HFFc6 (cell line): ENCODE data around the gene FAM241A. TPM values are rescaled to one million over a fixed set of nuclear protein-coding genes. Genes with fewer than 3 reads are reported as not detected.
"Not testable (repeated sequence)": the region's sequence is repeated elsewhere in the genome, so short reads cannot be mapped to it uniquely, and the experiment has no call there.

Experiments used
- DNase-seq: peaks from one replicate; pipeline ENCODE4 v3.0.0-alpha.2; 2018
- H3K27ac Mint-ChIP-seq: 2 replicates; pipeline ENCODE4 v1.8.0; 2020; ENCODE audit warnings: mild to moderate bottlenecking, mixed read lengths
- H3K27me3 Mint-ChIP-seq: 2 replicates; pipeline ENCODE4 v1.8.0; 2021; ENCODE audit warnings: mild to moderate bottlenecking, moderate library complexity, mixed read lengths; ENCODE audit not compliant: insufficient read depth
- H3K36me3 Mint-ChIP-seq: 2 replicates; pipeline ENCODE4 v1.8.0; 2021; ENCODE audit warnings: low read depth, mixed read lengths
- H3K4me1 Mint-ChIP-seq: 2 replicates; pipeline ENCODE4 v1.8.0; 2020; ENCODE audit warnings: low read depth, mixed read lengths
- H3K4me3 Mint-ChIP-seq: 2 replicates; pipeline ENCODE4 v1.8.0; 2020; ENCODE audit warnings: mild to moderate bottlenecking, moderate library complexity, mixed read lengths
- H3K9me3 Mint-ChIP-seq: 2 replicates; pipeline ENCODE4 v1.8.0; 2020; ENCODE audit warnings: mild to moderate bottlenecking, mixed read lengths
- total RNA-seq, 6 experiments: library from RNA; stranded (reverse); fragmentation: NEBNext Ultra II Directional; extraction: Animal tissue kit (Norgen Biotek cat#: 25700); gene quantifications; 2 replicates in 1 of 6; 3 replicates in 5 of 6; pipeline ENCODE4 v1.2.3, GENCODE V29; 2021
- TF ChIP-seq, protein P1 (sequence below): fragments of 200-600 bp; sonication (generic); IDR thresholded peaks from 2 replicates; pipeline ENCODE4 v1.5.0; 2021; ENCODE audit warnings: antibody characterized with exemption, mild to moderate bottlenecking

The FAM241A gene
- total RNA-seq, 6 experiments from 2014 or later: 0.50 to 0.78 (median 0.57) TPM

GRCh38 chr4:112109360-112110058 is 35.7 kb upstream of the FAM241A start:
- Mint-ChIP-seq H3K36me3 (no peaks in the 10 kb centered on the region), H3K4me3 (no peak overlapping the region), H3K4me1 (peaks cover 28% of the 10 kb centered on the region), H3K27me3 (peaks cover 2% of the 10 kb centered on the region), H3K27ac (no peak overlapping the region), H3K9me3 (no peaks in the 10 kb centered on the region)
- TF ChIP-seq, protein P1, sequence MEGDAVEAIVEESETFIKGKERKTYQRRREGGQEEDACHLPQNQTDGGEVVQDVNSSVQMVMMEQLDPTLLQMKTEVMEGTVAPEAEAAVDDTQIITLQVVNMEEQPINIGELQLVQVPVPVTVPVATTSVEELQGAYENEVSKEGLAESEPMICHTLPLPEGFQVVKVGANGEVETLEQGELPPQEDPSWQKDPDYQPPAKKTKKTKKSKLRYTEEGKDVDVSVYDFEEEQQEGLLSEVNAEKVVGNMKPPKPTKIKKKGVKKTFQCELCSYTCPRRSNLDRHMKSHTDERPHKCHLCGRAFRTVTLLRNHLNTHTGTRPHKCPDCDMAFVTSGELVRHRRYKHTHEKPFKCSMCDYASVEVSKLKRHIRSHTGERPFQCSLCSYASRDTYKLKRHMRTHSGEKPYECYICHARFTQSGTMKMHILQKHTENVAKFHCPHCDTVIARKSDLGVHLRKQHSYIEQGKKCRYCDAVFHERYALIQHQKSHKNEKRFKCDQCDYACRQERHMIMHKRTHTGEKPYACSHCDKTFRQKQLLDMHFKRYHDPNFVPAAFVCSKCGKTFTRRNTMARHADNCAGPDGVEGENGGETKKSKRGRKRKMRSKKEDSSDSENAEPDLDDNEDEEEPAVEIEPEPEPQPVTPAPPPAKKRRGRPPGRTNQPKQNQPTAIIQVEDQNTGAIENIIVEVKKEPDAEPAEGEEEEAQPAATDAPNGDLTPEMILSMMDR: no peak
- peak; percentile 12 for DNase-seq

- peaks cover 28% of the 10 kb centered on the region for H3K4me1 Mint-ChIP-seq
- no peaks in the 10 kb centered on the region for H3K36me3 Mint-ChIP-seq
- DNase-seq: no peak
- H3K4me3 Mint-ChIP-seq: no peak overlapping the region
- peaks cover 2% of the 10 kb centered on the region for H3K27me3 Mint-ChIP-seq
- H3K27ac Mint-ChIP-seq: no peak overlapping the region
- H3K9me3 Mint-ChIP-seq: no peaks in the 10 kb centered on the region
- TF ChIP-seq, protein P1: no peak
Measured at GRCh38 chr4:112110059-112110425, 35.2 kb upstream of the FAM241A start.

GRCh38 chr4:112111306-112111705 is 33.9 kb upstream of the FAM241A start:
- Mint-ChIP-seq H3K4me1 (peaks cover 28% of the 10 kb centered on the region), H3K27ac (no peak overlapping the region), H3K4me3 (no peak overlapping the region), H3K9me3 (no peaks in the 10 kb centered on the region), H3K36me3 (no peaks in the 10 kb centered on the region), H3K27me3 (peaks cover 2% of the 10 kb centered on the region)
- DNase-seq: no peak
- TF ChIP-seq, protein P1: no peak

DNA sequence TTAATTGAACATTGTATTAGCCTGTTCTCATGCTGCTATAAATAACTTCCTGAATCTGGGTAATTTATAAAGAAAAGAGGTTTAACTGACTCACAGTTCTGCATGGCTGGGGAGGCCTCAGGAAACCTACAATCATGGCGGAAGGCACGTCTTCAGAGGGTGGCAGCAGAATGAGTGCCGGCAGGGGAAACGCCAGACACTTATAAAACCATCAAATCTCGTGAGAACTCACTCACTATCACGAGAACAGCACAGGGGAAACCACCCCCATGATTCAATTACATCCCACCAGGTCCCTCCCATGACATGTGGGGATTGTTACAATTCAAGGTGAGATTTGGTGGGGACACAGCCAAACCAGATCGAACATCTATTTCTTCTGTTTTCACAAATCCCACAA is 33.2 kb upstream of the FAM241A start:
- DNase-seq, H3K9me3 Mint-ChIP-seq, H3K27ac Mint-ChIP-seq, H3K27me3 Mint-ChIP-seq, H3K4me3 Mint-ChIP-seq, H3K36me3 Mint-ChIP-seq: not testable (repeated sequence)
- peaks cover 28% of the 10 kb centered on the region for H3K4me1 Mint-ChIP-seq

GRCh38 chr4:112112590-112113170 is 32.6 kb upstream of the FAM241A start:
- H3K27me3 Mint-ChIP-seq: peaks cover 2% of the 10 kb centered on the region
- no peak for DNase-seq
- H3K4me3 Mint-ChIP-seq: no peak overlapping the region
- H3K4me1 Mint-ChIP-seq: peaks cover 28% of the 10 kb centered on the region
- TF ChIP-seq, protein P1: no peak
- H3K27ac Mint-ChIP-seq: no peak overlapping the region
- no peaks in the 10 kb centered on the region for H3K9me3 Mint-ChIP-seq
- H3K36me3 Mint-ChIP-seq: no peaks in the 10 kb centered on the region

GRCh38 chr4:112113864-112114263 is 31.4 kb upstream of the FAM241A start:
- no peak overlapping the region for H3K27ac Mint-ChIP-seq
- no peak overlapping the region for H3K4me3 Mint-ChIP-seq
- peaks cover 2% of the 10 kb centered on the region for H3K27me3 Mint-ChIP-seq
- no peak for DNase-seq
- peaks cover 28% of the 10 kb centered on the region for H3K4me1 Mint-ChIP-seq
- H3K36me3 Mint-ChIP-seq: no peaks in the 10 kb centered on the region
- TF ChIP-seq, protein P1: no peak
- H3K9me3 Mint-ChIP-seq: no peaks in the 10 kb centered on the region
